Vagina (tissue), 2 donors: Measurements from ENCODE around the gene GPR176.

Source experiments
- CTCF ChIP-seq, 3 experiments: fragments of 450-650 bp in 2 of 3; fragments of 200-600 bp in 1 of 3; sonication (generic) in 1 of 3; IDR thresholded peaks; one replicate each; pipeline ENCODE4 v1.5.1; 2017 to 2019; ENCODE audit warnings: antibody characterized with exemption in 3 of 3, mild to moderate bottlenecking in 2 of 3, moderate library complexity in 2 of 3
- POLR2A ChIP-seq, 2 donors: fragments of 450-650 bp; IDR thresholded peaks; one replicate each; pipeline ENCODE4 v1.6.1; 2017; ENCODE audit warnings: antibody characterized with exemption in 2 of 2, mild to moderate bottlenecking in 2 of 2, moderate library complexity in 2 of 2

GRCh38 chr15:39803016-39803415, 117.0 kb downstream of the GPR176 start:
- TF ChIP-seq CTCF (IDR thresholded peaks at IDR 0.05), result no peak
- TF ChIP-seq POLR2A (IDR thresholded peaks at IDR 0.05), result no peak
